PFSK-1 (cell line): ENCODE results near the gene CACNA1H.

Experiments used
- FOXP2 ChIP-seq: optimal IDR thresholded peaks from 2 replicates; pipeline ENCODE3; 2011; ENCODE audit warnings: borderline replicate concordance, control low read depth, inconsistent platforms; ENCODE audit not compliant: insufficient read depth; ENCODE audit errors: extremely low read length, extremely low read depth
- POLR2AphosphoS5 ChIP-seq: IDR thresholded peaks from 2 replicates; pipeline ENCODE4 v1.6.1; 2012; ENCODE audit warnings: low read depth, mild to moderate bottlenecking, control low read depth, low read length, moderate library complexity
- REST ChIP-seq, 2 experiments: IDR thresholded peaks; 2 replicates each; pipeline versions ENCODE4 v1.6.1 to v1.8.0; 2011 to 2012; ENCODE audit warnings: low read depth in 2 of 2, low read length in 2 of 2, control low read depth in 1 of 2, inconsistent platforms in 1 of 2, mild to moderate bottlenecking in 1 of 2, moderate library complexity in 1 of 2; ENCODE audit not compliant: insufficient read depth in 1 of 2
- SIN3A ChIP-seq: IDR thresholded peaks from 2 replicates; pipeline ENCODE4 v1.6.1; 2012; ENCODE audit warnings: mild to moderate bottlenecking, low read length, moderate library complexity, borderline replicate concordance; ENCODE audit not compliant: insufficient read depth
- TAF1 ChIP-seq: IDR thresholded peaks from 2 replicates; pipeline ENCODE4 v1.6.1; 2012; ENCODE audit warnings: low read length, control low read depth, borderline replicate concordance; ENCODE audit not compliant: insufficient read depth

- TF ChIP-seq POLR2AphosphoS5 = no peak
- TF ChIP-seq FOXP2 = no peak
- TF ChIP-seq TAF1 = no peak
- TF ChIP-seq REST (IDR thresholded peaks at IDR 0.05; ENCODE audit: insufficient read depth in 1 of 2, low read depth in 2 of 2, low read length in 2 of 2) = no peak
- no peak for TF ChIP-seq SIN3A
Measured at GRCh38 chr16:1156055-1156982, 3.4 kb downstream of the CACNA1H start.
